ENCODE results near the gene COPZ2.

The COPZ2 gene

DNA sequence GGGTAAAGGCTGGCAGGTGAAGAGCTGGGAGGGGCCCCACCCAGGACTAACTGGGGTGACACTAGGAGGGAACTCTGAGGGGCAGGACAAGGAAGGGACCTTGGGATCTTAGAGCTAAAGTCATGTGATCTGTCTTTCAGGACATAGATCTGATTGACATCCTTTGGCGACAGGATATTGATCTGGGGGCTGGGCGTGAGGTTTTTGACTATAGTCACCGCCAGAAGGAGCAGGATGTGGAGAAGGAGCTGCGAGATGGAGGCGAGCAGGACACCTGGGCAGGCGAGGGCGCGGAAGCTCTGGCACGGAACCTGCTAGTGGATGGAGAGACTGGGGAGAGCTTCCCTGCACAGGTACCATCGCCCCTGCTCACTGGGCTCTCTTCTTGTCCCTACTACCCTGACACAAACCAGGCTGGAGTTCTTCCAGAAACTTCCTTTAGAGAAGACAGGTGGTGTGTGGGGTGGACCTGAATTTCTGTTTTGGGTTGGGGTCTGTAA lies 18.7 kb upstream of the COPZ2 start:
- DNase-seq (ENCODE audit: low read depth): no peak
- H3K4me3 ChIP-seq (ENCODE audit: control insufficient read depth, low read depth, low read length): no peak overlapping the region
- TF ChIP-seq, protein P1, sequence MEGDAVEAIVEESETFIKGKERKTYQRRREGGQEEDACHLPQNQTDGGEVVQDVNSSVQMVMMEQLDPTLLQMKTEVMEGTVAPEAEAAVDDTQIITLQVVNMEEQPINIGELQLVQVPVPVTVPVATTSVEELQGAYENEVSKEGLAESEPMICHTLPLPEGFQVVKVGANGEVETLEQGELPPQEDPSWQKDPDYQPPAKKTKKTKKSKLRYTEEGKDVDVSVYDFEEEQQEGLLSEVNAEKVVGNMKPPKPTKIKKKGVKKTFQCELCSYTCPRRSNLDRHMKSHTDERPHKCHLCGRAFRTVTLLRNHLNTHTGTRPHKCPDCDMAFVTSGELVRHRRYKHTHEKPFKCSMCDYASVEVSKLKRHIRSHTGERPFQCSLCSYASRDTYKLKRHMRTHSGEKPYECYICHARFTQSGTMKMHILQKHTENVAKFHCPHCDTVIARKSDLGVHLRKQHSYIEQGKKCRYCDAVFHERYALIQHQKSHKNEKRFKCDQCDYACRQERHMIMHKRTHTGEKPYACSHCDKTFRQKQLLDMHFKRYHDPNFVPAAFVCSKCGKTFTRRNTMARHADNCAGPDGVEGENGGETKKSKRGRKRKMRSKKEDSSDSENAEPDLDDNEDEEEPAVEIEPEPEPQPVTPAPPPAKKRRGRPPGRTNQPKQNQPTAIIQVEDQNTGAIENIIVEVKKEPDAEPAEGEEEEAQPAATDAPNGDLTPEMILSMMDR (conservative IDR thresholded peaks at IDR 0.05; ENCODE audit: control insufficient read depth, insufficient read depth, low read depth, low read length): no peak

DNA sequence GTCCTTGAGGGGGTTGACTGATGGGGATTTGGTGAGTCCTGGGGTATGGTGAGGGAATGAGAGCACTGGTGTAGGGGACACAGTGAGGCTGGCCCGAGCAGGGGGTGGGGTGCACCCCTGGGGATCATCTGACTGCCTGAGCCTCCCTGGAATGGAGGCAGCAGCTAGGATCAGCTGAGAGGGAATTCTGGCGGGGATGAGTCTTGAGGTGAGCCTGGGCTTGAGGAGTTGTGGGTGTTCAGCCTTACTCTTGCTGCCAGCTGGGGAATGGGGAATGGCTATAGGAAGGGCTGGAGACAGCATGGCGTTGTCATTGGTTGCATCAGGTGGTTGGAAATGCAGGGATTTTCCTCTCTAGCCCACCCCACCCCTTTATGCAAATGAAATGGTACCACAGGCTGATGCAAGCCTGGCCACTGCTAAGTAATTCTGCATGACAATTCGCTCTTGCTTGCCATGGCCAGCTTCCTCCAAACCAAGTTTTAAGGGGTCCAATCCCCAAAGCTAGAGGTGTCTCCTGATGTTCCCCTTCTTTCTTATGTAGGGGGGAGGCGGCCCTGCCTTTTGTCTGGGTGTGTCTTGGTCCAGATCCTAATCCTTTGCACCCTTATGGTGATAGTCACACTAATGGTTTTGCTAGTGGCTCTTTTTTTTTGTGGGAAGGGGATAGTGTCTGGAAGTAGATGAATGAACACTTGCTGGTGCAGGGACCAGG lies 18.1 kb upstream of the COPZ2 start:
- no peak for DNase-seq (ENCODE audit: low read depth)
- TF ChIP-seq, protein P1 (conservative IDR thresholded peaks at IDR 0.05; ENCODE audit: control insufficient read depth, insufficient read depth, low read depth, low read length): no peak

DNA sequence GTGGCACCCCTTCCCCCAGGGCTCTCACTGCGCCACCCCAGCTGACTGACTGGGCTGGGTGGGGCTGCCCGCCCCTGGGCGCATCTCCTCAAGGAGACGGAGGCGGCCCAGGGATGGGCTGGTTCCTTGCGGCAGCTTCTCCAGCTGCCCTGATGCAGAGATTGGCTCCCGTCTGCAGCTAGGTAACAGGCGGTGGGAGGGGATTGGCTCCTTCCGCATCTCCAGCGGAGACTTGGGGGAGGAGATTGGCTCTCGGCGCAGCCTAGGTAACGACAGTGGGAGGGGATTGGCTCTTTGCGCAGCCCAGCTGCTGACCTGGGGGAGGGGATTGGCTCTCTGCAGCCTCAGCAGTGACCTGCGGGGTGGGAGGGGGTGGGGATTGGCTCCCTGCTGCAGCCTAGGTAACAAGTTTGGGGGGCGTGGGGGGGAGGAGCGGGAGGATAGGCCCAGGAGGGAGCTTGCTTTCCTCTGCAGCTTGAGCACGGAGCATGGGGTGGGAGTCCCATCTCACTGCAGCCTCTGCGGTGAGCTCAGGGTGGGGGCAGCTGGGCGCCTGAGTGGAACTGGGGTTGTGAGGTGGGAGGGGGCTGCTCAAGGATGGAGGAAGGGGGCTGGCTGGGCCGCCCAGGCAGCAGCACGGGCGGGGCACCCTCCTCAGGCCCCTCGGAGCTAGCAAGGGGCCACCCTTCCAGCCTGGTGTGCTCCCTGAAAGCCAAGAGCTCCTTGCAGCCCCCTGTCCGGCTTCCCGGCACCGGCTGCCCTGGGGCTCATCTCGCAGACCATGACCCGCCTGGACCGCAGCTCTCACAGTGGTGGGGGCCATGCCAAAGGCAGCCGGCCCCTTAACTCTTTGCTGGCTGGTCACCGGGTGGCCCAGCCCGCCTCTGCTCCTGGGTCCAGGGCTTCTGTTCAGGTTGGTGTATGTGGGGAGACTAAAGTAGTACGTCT lies 16.9 kb upstream of the COPZ2 start:
- peak; percentile 75 for DNase-seq (ENCODE audit: low read depth)
- H3K4me3 ChIP-seq (ENCODE audit: control insufficient read depth, low read depth, low read length): peak overlapping the region; percentile 4
- TF ChIP-seq, protein P1 (conservative IDR thresholded peaks at IDR 0.05; ENCODE audit: control insufficient read depth, insufficient read depth, low read depth, low read length): no peak

More for the DNA sequence above, 18.1 kb upstream of the COPZ2 start:
- no peak overlapping the region for H3K4me3 ChIP-seq (ENCODE audit: control insufficient read depth, low read depth, low read length)

DNA sequence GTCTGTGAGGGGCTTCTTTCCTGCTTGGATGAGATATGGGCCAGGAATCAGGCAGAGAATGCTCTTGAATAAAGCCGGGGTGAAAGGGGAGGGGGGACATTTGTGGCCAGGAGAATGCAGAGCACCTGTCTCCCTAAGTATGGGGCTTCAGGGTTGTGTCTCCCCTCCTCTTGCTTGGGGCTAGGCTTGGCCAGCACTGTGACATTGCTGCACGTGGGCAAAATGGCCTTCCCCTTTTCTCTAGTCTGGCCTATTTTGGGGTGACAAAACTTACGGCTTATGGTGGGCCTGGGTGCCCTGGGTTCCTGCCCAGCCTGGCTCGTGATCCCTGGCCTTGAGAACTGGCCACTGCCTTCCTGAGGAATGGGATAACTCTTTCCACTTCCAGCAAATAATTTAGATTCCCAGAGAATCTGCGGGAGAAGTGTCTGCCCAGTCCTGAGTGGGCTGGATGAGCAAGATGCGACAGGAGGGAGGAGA lies 16.2 kb upstream of the COPZ2 start:
- TF ChIP-seq, protein P1 (conservative IDR thresholded peaks at IDR 0.05; ENCODE audit: control insufficient read depth, insufficient read depth, low read depth, low read length): no peak
- no peak overlapping the region for H3K4me3 ChIP-seq (ENCODE audit: control insufficient read depth, low read depth, low read length)
- DNase-seq (ENCODE audit: low read depth): no peak

DNA sequence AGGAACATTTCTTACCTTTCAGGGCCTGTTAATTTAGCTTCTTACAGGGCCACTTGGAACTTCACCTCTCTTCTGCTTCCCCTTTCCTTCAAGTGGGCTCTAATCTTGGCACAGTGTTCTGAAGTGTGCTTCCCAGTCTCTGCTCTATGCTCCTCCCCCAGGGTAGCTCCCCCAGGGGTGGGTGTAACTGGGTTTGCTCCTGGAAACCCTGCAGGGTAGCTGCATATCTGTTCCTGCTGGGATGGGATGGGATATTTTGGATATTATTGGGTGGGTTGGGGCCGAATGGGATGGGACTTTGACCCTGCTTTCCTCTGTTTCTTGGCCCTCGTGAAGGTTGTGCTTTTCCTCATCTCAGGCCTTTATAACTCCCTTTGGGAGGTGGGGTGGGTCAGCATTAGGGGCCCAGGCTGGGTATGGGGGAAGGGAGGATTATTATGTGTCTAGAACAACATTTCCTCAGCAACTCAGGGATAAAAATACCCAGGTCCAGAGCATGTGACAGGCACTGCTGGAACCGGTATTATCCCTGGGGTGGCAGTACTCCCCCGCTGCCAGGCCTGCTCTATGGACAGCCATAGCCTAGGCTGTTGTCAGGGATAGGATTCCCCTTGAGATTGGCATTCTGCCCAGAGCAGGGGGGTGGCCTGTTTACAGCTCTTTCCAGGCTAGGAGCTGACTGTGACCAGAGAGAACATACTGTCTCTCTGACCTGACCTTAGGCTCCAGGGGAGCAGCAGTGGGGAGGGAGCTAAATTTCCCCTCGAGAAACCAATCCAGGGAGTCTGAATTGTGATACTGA lies 15.6 kb upstream of the COPZ2 start:
- TF ChIP-seq, protein P1 (conservative IDR thresholded peaks at IDR 0.05; ENCODE audit: control insufficient read depth, insufficient read depth, low read depth, low read length): no peak
- peak; percentile 52 for DNase-seq (ENCODE audit: low read depth)
- H3K4me3 ChIP-seq (ENCODE audit: control insufficient read depth, low read depth, low read length): no peak overlapping the region
